Endothelial cell of hepatic sinusoid (primary cell): ENCODE data around the gene MYO15B.

Experiments
- in situ Hi-C: cut with HindIII; loops from 2 replicates; pipeline ENCODE4 v1.10.0; 2017; ENCODE audit warnings: low sequenced_read_pairs

Gene MYO15B

DNA sequence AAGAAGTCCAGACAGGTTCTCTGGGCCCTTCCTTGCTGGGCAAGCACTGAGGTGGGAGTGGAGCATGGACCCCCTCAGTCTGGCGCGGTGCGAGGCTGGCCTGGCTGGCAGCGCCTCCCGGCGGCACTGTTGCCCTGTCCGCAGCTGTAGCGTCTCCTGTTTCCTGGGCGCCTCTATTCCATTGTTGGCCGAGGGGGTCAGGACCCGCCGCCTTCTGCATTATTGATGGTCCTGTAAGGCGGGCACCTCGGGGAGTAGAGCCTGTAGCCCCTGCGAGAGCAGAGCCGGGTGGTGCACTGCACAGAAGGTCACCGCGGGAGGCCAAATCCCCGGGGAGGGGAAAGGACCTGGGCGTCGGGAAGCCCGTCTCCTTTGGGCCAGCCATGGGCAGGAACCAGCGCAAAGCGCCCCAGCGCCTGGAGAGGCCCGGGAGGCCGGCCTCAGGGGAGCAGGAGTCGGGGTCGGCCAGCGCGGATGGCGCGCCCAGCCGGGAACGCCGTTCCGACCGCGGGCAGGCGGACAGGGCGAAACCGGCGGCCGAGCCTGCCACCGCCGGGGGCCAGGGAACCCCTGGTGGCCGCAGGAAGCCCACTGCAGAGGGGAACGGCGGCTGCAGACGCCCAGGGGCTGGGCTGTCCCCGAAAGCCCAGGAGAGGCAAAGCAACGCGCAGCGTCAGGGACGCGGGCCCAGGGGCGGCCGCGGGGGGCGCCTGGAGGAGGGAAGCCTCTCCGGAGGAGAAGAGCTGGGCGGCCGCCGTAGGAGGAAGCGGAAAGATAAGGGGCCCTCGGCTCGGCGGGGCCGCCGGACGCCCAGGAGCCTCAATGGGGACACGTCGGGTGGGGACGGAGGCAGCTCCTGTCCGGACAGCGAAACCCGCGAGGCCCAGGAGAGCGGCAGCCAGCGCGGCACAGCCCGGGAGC lies at the start of gene MYO15B:
TSS of gene MYO15B (plus strand) at position 126 of the 921 bp plus-strand sequence. CDS start at position 384, 258 bp downstream.
- in situ Hi-C loops, result no loop called here

DNA sequence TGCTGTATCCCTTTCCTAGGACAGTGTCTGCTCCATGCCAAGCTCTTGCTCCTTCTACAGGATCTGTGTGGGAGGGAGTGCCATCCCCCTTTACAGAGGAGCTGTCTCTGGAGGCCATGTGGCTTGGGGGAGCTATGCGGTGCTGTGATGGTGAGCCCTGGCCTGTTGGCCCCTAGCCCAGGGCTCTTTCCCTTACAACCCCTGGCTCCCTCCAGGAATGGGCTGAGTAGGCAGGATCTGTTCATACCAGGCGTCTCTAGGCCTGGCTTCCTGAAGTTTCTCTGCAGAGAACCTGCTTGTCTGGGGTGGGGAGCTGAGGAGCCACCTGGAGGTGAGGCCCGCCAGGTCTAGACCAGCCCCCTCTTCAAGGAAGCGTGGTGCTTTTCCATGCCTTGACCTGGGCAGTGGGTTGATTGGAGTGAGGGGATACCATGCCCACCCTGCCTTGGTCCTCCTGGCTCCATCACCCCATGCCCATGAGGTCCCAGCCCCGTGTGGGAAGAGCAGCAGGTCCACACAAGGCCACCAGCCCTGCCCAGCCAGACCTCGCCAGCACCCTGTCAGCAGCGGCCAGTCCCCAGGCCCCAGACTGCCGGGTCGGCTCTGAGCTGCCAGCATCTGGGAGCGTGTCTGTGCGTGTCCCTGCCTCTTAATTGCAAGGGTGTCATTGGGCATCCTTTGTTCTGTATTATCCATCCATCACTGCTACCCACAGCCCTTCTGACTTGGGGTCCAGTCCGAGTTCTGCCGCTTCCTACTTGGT lies 47.5 kb upstream of the MYO15B start:
- in situ Hi-C loops, result no loop called here

DNA sequence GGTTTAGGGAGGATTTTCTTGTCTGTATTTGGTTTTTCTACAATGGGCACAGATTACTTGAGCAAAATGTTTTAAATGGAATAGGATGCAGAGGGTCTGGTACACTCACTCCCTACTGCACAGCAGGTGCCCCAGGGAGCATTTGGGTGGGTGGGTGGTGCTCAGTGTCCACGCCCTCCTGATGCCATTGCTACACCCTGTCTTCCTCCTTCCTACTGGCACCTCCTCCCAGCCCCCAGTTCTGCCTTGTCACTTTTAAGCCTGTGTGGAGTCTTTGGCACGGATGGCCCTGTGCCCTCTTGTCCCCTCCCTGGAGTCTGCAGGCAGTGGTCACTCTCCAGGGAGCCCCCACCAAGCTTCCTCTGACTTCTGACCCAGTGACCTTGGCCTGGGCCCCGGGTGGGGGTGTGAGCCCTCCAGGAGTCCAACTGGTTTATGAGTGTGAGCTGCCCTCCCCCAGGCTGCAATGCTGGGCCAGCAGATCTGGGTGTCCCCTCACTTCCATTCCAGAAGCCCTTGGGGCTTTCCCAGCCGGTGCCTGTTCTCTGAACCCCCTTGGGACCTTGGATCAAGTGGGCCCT lies 46.6 kb upstream of the MYO15B start:
- in situ Hi-C loops, result no loop called here

DNA sequence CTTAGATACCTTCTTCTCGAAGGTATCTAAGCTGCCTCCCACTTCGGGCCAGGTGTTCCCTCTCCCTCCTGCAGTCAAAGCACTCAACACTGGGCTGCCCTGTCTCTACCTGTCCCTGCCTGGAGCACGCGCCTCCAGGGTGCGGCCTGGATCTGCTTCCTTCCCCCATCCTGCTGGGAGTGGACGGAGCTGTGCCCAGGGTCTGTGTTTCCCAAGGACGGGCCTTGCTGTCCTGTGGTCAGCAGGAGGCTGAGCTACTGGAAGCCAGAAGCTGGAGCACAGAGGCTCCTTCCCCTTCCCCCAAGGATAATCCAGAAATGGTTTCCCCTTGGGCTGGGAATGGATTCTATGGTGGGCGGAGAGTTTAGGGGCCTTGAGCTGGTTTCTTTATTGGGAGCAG lies 45.4 kb upstream of the MYO15B start:
- in situ Hi-C loops, result no loop called here

DNA sequence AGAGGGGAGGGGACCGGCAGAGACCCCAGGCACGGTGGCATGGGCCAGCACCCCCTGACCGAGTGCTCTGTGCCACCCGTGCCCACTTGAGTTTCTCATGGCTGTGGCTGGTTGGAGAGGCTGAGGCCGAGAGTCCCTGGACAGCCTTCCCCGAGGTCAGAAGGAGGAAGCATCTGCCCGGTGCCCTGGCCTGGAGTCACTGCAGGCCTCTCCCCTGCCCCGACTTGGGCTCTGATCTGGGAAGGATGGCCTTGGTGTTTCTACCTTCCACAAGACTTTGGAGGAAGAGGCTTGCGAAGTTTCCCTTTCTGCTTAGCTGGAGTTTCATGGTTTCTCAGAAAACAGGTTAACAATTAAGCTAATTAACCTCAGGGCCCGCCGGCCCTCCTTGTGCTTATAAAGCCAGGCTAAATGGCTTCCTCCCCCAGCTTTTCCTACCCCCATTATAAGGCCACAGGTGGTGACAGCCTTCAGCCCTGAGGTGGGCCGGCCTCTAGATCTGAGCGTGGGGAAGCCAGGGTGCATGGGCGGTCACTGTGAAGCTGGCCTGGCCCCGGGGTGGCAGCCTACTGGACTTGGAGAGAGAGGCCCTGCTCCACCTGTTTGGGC lies 44.8 kb upstream of the MYO15B start:
- in situ Hi-C loops, result no loop called here

DNA sequence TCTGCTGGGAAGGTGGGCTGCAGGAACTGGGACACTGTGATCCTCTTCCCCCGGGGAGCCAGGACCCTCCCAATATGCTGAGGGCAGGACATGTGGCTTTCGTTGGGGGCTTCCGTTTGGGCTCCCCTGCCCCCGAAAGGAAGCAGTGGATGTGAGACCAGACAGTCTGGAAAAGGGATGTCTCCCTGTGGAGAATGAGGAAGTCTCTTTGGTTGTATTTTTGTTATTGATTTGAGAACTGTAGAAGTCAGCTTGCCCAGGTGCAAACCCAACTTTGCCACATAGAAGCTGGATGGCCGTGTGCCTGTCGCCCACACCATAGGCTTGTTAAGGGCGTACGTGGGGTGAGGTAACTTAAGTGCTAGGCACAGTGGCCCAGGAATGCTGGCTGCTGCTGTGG lies 43.4 kb upstream of the MYO15B start:
- in situ Hi-C loops, result no loop called here

DNA sequence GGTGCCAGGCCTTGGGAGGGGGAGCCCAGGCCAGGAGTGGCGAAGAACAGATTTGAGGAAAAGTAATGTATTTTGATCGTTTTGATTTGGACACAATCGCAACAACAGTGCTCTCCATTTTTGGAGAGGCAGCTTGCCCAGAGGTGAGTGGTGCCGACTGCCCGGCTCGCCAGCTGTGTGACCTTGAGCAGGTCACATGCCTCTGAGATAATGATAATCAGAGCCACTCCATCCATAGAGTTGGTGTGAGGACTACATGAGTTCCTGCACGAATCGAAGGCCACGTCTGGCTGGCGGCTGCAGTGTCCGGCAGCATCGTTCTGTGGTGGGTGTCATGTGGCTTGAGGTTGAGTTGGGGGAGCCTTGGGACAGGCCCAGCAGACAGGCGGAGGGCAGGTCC lies 41.4 kb upstream of the MYO15B start:
- in situ Hi-C loops, result no loop called here

DNA sequence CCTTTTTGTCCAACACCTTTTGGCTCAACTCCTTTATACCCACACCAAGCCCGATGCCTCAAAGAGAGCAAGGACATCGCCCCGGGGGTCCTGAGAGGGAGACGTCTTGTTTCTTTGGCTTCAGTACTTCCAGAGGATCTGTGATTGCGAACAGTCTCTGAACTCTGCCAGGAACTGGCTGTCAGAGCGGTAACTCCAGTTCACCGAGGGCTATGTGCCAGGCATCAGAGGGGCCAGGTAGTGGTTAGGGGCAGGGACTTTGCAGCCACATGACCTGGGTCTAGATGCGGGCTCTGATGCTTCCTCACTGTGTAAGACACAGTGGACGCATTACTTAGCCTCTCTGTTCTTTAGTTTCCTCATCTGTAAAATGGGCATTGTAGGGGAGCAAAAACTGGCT lies 40.5 kb upstream of the MYO15B start:
- in situ Hi-C loops, result no loop called here

DNA sequence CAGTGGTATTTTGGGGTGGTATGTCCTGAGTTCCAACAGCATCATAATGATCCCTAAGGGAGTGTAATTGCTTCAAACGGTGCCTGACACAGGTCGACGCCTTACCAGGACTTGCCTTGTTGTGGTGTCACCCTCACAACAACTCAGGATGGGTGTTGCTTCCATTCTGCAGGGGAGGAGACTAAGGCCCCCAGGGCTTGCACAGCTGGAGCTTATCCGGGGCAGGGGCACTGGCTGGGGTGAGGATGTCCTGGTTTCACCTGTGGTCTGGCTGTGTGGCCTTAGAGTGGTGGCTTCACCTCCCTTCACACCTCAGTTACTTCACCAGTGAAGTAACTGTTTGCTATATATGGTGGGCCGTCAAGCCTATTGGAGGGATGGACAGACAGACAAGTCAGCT lies 38.8 kb upstream of the MYO15B start:
- in situ Hi-C loops, result no loop called here

DNA sequence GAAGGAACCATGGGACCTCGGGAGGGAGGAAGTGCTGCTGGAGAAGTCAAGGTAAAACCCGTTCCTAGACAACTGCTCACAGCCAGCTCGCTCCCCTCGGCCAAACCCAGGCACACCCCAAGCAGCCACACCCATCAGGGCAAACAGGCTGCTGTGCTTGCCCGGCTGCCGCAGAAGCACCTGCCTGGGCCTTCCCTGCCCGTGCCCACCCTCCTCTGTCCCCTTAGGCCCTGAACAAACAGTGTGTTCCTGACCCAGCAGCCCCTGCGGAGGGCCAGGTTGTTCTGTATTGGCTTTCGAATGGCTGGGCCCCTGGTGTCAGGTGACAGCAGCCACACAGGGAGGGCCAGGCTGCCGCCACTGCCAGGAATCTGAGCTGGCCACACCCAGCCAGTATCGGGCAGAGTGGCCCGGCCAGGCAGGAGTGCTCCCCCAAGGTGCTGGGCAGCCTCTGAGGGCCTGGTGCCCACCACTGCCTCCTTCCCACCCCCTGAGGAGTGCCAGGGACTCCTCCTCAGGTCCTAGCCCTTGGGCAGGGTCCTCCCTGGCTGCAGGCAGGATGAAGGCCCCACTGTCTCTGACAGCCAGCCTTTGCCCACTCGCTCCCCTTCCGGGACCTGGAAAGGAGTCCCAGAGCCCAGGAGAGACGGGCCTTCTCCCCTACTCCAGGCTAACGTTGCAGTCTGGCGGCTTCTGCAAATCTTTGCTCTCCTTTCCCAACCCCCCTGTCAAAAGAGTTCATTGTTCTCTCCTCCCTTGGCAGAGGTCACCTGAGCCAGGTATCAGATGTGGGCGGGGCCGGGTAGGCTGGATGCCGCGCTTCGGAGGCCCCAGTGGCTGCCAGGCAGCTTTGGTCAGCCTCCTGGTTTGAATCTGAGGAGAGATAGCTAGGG lies 38.1 kb upstream of the MYO15B start:
- in situ Hi-C loops, result no loop called here

DNA sequence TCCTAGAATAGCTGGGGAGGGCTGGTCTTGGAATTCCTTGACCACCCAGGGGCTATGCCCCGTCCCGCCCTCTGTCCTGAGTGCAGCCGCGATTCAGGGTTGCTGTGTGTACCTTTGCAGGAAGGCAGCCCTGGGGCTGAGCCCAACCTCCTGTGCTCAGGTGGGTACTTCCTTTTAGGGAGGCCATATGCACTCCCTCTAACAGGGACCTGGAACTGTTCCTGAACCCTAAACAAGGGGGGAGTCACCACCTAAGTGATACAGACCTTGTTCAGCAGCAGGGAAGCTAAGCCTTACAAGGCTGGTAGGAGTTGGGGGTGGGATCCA lies 37.5 kb upstream of the MYO15B start:
- in situ Hi-C loops, result no loop called here

DNA sequence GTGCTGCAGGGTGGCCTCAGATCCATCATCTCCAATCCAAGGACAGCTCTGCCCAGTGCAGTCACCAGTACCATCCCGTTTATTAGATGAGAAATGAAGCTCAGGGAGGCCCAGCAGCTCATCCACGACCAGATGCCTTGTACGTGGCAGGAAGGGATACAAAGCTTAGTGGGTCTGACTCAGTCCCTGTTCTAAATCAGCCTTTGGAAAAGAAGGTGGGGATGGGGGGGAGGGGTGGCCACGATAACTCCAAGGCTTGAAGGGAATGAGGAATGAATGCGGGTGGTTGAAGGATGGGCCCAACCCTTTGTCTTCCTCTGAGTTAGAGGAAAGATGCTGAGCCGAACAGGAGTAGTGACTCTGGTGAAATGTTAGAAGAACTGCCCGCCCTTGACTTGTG lies 36.3 kb upstream of the MYO15B start:
- in situ Hi-C loops, result no loop called here

DNA sequence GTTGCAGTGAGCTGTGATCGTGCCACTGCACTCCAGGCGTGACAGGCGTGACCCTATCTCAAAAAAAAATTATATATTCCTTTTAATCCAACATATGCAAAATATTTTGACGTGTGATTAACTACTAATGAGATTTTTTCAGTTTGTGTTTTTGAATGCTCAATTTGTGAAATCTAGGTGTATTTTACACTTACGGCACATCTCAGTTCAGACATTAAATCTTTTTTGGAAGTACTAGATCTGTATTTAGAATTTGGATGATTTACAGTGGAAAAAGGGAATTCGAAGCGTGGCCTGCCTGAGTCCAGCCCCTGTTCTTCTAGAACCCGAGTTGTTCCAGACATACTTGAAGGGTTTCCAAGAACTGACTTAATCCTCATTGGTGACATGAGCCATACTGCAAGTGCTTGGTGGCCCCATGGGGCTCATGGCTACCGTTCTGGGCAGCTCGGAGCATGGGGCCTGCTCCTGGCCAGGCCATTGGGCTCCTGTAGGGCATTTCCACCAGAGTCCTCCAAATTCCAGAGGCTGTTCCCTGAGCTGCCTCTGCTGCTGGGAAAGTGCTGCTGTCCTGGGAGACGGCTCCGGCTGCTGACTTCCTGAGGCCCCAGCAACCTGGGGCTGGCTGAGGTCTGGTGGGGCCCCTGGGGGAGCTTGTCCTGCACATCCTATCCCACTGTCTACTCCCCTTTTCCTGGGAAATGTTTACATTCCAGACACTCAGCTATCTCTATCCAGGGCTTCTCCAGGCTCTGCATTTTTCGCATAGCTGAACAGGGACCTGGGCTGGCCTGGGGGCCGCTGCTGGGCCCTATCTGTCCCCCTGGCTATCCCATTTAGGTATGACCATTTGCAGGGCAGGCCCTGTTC lies 34.9 kb upstream of the MYO15B start:
- in situ Hi-C loops, result no loop called here

DNA sequence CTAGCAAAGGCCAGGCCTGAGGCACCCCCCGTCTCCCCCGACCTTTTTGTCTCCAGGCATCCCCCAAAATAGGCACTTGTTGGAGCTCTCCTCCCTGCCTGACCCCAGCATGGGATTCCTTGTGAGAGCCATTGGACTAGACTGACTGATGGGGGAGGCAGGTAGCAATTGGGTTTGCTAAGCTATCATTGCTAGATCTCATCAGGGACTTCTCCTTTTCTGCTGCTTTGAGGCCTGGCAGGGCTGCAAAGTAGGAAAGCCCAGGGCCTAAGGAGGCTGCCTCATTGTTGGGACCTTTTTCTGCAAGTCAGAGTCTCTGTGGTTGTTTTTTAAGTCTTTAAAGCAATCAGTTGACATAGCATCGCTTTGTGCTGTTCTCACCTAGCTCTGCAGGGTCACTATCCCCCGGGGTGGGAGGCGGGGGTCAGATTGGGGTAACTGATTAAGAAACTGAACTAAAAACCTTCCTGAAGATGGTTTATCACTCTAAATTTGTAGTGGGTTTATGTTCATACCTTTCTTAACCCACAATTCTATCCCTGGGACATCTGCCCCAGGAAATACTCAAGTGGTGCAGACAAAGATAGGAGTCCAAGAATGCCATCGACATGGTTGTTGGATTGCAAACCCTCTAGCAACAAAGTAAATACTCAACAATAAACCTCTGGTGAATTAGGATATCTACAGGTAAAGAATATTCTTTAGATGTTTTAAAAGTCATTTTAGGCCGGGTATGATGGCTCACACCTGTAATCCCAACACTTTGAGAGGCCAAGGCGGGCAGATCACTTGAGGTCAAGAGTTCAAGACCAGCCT lies 34.1 kb upstream of the MYO15B start:
- in situ Hi-C loops, result no loop called here

DNA sequence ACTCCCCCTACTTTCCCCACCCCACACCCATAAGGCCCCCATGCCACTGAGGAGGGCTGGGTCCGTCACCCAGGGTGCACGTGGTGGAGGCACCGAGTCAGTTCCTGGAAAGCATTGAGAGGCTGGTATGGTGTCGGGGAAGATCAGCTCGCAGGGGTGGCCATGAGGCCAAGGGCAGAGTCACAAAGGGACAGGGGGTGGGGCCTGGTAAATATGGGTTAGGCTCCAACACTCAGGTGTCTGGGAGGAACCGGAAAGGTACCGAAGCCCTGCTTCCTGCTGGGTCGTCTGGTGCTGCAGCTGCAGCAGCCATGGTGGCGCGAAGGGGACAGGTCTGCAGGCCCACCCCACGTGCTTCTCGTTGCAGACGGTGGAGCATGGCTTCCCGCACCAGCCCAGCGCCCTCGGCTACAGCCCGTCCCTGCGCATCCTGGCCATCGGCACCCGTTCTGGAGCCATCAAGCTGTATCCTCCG lies 31.9 kb upstream of the MYO15B start:
- in situ Hi-C loops, result no loop called here

DNA sequence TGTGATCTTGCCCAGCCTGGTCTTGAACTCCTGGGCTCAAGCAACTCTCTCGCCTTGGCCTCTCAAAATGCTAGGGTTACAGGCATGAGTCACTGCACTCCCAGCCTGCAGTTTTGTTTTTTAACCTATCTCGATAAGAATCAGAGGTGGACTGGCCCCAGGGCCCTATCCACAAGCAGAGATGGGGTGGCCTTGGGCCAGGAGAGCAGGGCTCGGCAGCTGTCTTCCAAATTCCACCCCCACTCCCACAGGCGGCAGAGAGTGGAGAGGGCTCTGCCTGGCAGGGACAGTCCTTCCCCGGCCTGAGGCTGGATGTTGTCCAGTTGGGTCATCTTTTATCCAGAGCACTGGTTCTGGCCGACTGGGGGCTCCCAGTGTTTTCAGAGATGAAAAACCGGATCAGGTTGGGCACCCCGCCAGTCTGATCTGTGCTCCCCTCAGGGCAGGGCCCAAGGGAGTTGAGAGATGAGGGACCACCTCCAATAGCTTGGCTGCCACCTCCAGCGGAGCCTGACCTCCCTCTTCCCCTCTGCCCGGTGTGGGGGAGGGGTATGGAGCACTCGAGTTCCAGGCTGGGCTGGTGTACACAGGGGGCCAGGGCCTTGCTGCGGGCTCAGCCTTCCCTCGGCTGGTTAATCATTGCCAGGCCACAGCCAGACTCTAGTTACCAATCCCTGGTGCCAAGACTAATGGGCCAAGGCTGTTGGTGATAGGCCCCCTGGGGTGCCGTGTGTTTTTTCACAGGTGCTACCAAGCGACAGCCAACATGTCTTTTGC lies 30.3 kb upstream of the MYO15B start:
- in situ Hi-C loops, result no loop called here

DNA sequence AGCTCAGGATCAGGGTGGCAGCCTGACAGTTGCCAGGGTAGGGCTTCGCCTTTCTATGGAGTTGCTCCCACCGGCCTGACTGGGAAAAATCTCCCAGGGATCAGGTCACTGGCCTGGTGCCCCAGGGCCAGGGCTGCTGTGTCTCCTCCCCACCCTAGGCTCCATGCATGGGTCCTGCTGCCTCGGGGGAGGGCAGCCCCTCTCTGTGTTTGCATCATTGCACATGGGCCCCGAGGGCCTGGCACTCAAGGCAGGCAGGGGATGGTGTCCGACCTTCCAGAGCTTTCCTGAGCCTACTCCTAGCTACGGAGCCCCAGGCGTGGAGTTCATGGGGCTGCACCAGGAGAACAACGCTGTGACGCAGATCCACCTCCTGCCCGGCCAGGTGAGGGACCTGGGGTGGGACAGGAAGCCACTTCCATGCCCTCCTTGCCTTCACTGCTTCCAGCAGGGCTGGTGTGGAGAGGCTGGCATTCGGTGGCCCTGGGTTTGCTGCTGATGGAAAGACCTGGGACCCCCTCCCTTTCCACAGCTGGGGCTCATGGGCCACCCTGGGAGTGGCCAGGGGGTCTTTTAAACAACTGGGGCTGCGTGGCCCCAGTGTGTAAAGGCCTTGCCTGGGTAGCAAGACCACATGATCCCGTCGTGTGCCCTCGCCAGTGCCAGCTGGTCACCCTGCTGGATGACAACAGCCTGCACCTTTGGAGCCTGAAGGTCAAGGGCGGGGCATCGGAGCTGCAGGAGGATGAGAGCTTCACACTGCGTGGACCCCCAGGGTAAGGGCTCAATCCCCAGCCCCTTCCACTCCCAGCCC lies 29.5 kb upstream of the MYO15B start:
- in situ Hi-C loops, result no loop called here
